ENCODE measurements around the gene MAPKAP1.

The MAPKAP1 gene

DNA sequence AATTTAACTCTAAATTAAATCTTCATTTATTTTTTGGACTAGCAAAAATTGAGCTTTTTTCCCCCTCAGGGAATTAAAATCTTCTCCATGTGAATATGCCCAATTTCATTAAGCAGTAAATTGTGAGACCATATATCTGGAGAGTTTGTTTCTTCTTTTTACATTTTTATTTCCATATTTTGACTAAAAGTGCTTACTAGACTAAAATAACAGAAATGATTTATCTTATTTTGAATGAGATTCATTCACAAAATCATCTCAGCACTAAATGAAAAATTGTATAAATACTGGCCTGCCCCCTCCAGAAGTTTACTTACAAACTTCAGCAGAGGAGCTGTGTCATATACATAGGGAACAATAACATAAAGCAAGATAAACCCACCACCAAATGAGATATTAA lies 26.6 kb downstream of the MAPKAP1 start:
- DNase-seq (ENCODE audit: low read depth, low spot score): no peak
- no peak overlapping the region for H3K27ac ChIP-seq

DNA sequence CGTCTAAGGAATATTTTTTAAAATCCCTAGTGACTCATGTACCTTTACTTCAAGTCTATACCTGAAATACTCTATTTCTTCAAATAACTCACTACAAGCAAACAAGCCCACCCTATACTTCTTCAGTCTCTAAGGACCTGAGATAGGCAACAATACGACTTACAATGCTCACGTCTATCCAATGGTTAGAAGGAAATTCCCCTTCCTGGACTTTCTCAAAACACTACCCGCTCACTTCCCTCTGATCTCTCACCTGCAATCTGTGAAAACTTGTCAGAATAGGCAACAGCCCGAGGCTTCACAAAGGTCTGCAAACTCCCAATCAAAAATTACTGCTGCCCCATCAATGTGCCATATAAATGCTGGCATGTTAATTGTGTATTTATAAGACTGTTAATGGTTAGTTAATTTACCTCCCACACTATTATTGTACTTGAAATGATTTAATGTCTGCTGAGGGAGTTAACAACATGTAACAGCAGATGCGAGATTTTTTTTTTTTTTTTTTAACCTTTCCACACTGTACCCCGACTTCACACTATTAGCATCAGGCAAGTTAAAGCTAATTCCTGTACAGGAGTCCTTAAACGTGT lies 27.3 kb downstream of the MAPKAP1 start:
- peak overlapping the region; percentile 18 for H3K27ac ChIP-seq
- no peak for DNase-seq (ENCODE audit: low read depth, low spot score)

DNA sequence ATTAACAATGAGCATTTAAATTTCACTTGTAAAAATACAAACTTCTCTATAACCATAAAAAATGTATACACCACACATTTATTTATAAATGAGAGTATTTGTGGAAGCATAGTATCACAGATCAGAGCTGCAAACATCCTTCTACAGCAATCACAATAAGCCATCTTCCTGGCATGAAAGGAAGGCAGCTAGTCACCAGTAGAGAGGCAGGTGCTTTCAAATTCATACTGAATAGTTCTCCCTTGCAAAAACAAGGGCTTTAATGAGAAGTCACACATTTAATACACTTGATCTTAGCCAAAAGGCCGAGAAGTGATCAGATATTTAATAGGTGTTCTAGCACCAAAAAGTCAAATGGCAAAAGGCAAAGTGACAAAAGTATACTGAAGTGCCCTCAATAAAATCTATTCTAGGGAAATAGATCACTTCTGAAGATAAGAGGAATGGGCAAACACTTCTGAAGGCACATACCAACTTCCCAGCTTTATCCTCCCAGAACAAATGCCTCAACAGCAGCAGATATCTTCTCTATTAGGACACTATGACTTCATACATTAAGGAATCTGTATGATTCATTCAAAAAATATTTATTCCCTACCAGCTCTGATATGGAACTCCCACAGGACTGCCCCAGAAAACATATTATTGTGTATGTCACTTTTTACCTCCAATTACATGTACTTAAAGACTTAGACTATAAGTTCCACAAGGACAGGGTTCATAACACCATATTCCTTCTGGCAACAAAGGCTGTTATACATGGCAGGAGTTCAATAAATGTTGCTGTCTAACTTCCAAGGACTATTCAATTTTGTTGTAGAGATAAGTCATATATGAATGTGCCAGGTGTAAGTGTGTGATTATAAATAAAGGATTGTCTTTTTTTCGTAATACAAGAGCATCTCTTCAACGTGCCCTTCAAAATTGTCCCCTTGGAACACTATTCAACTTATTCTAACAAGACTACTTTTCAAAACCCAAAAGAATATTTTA lies 31.7 kb downstream of the MAPKAP1 start:
- no peak for DNase-seq (ENCODE audit: low read depth, low spot score)
- H3K27ac ChIP-seq: peak overlapping the region; percentile 64

DNA sequence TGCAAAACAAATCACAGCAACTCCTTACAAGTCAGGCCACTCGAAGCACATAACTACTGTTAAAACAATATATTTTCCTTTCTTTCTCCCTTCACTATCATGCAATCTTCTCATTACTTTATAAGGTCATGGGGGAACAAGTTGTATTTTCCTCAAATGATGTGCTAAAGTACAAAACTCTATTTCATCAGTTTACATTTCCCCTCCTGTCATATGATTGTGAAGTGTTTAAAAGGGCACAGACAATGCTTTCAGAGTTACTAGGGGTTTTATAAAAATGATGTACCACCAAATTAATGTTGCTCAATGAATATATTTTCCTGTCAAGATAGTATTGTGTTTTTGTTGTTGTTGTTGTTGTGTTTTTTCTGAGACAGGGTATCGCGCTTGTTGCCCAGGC lies 34.1 kb downstream of the MAPKAP1 start:
- DNase-seq (ENCODE audit: low read depth, low spot score): no peak
- no peak overlapping the region for H3K27ac ChIP-seq

DNA sequence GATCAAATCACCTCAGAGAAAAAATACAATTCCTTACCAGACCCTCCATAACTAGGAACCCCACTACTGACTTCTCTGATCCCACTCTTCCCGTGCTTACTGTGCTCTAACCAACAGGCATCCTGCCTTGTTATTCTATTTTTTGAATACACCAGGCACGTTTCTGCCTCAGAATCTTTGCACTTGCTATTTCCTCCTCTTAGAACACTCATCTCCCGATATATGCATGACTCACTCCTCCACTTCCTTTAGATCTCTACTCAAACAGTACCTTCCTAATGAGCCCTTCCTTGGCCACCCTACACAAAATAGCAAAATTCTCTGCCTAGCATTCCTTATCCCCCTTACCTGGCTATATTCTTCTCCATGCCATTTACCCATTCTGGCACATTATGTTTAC lies 43.9 kb downstream of the MAPKAP1 start:
- no peak for DNase-seq (ENCODE audit: low read depth, low spot score)
- H3K27ac ChIP-seq: peak overlapping the region; percentile 64

DNA sequence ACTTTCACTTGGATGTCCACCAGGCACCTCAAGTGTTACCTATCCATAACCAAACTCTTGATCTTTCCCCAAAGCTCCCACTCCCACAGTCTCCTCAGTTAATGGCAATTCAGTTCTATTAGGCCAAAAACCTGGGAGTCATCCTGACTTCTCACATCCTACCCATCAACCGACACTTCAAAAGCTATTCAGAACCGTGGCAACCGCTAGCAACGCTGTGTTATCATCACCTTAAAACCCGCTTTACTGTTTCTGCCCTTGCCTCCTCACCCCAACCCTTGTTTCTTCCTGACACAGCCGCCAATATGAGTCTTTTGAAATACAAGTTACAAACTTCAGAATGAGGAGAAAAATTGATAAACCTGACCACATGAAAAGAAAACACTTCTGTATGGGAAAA lies 46.5 kb downstream of the MAPKAP1 start:
- no peak for DNase-seq (ENCODE audit: low read depth, low spot score)
- no peak overlapping the region for H3K27ac ChIP-seq

DNA sequence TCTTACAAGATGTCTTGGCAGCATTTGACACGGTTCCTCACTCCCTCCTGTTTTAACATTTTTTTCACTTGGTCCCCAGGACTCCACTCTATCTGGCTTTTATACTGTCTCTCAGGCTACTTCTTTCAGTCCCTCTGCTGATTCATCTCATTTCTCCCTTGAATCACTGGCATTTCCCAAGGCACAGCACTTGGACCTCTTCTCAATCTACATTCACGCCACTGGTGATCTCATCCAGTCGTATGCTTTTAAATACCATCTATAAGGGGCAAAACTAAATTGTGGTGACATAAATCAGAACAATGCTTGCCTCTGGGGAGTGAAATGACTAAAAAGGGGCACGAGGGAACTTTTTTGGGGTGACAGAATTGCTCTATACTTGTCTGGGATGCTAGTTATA lies 47.1 kb downstream of the MAPKAP1 start:
- no peak for DNase-seq (ENCODE audit: low read depth, low spot score)
- peak overlapping the region; percentile 20 for H3K27ac ChIP-seq

DNA sequence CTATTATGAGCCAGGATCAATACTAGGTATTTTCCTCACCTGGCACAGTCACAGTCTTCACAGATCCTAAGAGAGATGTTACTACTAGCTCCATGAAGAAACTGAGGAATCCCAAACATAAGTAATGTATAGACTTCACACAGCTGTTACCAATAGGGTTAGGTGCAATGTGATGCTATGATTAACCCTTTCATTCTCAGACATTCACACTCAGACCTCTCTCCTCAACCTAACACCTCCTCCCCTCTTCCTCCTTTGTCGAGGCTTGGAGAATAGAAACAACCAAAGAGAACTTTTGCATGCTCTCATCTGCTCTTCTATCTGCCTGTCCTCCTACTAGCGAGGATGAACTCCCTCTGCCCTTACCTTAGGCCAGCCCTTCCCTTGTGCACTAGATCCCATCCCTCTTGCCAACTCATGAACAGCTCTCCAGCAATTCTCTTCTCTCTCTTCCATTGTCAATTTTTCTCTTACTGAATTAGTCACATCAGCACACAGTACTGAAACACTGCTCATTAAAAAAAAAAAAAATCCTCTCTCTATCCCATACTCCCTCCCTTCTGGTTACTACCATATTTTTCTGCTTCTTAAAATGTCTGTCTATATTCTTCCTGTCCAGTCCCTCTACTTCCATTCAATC lies 47.7 kb downstream of the MAPKAP1 start:
- H3K27ac ChIP-seq: peak overlapping the region; percentile 20
- no peak for DNase-seq (ENCODE audit: low read depth, low spot score)

DNA sequence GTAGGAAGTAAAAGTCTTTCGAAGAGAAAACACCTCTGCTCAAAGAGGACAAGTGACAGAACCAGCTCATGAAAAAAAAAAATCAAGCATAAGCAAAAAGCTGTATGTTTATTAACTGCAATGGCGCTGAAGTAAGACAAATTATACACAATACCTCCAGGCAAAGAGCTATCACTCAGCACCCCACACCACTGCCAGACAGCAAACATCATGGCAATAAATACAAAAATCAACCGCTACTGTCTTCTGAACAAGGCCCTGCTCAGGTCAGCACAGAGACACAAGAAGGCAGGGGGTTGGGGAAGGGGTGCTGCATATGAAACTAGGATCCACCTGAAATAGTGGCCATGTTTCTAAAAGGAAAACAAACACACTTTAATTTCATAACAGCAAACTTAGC lies 50.4 kb downstream of the MAPKAP1 start:
- DNase-seq (ENCODE audit: low read depth, low spot score): no peak
- no peak overlapping the region for H3K27ac ChIP-seq

DNA sequence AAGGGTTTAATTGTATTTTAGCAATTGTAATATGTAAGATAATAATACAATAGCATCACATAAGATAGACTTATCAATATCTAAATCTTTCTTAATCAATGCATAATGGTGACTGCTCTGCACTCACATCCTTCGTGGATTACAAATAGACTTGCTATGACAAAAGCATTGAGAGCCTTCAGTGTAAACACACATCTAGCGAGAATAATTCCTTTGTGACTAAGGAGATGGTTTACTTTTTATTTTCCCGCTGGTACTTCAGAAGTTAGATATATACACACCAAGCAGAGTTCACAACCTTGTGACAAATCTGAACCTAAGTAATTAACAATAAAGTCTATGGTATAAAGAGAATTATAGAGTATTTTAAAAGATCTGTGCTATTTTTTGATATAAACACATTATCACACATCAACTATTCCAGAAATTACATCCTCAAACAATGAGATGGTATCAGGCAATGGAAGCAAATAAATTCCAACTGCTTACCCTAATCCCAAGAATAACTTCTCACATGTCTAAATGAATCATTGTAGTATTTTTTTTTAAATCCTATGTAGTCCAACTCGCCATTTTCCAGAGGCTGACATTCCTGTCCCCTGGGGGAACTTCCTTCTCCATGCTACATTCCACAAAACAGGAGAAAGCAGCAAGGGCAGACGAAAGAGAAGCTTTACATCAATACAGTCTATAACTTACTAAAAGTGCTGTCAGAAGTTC lies 51.2 kb downstream of the MAPKAP1 start:
- no peak overlapping the region for H3K27ac ChIP-seq
- no peak for DNase-seq (ENCODE audit: low read depth, low spot score)

DNA sequence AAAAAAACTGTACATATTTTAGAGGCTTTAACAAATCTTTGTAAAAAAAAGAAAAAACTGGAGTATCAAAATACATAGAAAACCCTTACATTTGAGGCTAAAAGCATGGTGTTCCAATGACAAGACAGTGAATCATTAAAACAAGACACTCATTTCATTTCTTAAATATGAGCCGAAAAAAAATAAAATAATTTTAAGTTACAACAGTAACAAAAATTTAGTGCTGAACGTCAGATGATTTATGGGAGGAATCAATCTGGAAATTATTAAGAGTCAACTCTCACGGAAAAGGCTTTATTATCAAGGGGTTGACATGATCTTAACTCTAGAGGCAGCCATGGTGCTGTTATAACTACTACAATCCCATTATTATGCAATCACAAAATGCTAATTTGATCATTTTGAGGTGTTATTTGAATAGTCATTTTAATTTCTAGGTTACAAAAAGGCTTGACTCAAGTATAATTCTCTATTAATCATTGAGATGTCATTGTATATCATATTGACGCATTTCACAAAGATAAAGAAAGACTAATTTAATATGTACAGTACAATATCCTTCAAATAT lies 51.9 kb downstream of the MAPKAP1 start:
- H3K27ac ChIP-seq: no peak overlapping the region
- DNase-seq (ENCODE audit: low read depth, low spot score): no peak

DNA sequence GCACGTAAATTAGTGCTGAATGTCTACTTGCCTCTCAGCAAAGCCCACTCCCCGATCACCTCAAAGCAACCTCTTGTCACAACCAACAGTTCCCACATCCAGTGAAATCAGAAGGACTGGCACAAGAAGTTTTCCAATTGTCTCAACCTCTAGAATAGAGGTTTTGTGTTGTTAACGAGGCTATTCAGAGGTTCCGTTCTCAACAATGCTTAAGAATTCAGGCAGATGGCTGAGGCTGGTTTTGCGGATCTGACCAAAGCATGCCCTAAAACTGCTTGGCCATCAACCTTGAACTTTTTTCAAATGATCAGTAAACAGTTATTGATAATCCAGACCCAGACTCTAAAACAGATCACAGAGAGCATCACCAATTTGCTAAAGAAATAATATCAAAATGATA lies 52.9 kb downstream of the MAPKAP1 start:
- DNase-seq (ENCODE audit: low read depth, low spot score): no peak

DNA sequence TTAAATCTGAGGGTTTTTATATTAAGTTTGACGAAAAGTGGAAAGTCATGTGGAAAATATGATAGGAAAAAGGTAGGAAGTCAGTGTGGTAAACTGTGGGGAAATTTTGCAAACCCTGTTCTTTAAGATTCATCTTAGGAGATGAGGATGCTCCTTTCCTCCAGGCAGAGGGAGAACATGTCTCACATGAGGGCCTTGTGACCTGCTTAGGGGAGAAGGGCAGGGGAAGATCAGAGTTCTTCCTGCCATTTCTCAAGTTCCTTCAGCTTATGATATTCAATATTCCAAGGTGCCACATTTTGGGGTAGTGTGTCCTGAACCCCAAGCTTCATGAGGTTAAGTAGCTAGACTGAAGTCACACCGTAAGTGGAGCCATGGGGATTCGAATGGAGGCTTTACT lies 53.7 kb downstream of the MAPKAP1 start:
- no peak for DNase-seq (ENCODE audit: low read depth, low spot score)
- no peak overlapping the region for H3K27ac ChIP-seq

More for the DNA sequence above, 52.9 kb downstream of the MAPKAP1 start:
- H3K27ac ChIP-seq: no peak overlapping the region

DNA sequence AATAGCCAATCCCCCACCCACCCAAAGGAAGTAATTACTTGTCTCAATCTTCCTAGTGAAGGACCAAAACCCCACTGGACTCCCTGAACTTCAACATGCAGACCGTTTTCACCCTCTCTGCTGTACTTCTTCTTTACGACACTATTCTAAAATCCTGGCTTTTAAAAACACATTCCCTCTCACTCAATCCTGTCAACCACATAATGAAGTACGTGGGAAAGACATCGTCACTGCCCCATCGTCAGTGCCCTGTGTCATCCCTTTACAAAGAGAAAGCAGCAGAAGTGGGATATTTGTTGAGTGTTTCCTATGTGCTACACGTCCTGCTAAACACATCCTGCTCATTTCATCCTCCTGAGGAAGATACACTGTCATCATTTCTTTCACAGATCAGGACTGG lies 54.2 kb downstream of the MAPKAP1 start:
- DNase-seq (ENCODE audit: low read depth, low spot score): no peak
- H3K27ac ChIP-seq: no peak overlapping the region

DNA sequence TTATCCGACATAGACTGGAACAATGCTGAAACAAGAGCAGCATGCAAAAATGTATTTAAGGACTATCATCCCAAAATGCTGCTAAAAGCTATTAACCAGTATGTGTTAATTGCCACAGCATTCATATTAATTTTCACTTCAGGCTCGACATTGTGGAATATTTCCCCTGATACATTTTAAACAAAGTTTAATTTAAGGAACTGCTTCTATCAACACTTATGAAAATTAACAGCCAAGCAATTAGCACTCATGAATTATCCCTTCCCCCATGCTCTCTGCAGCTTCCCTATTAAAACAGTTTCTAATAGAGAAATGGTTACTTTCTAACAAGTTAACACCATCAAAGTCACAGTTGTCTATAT lies 54.8 kb downstream of the MAPKAP1 start:
- DNase-seq (ENCODE audit: low read depth, low spot score): no peak
- H3K27ac ChIP-seq: no peak overlapping the region

DNA sequence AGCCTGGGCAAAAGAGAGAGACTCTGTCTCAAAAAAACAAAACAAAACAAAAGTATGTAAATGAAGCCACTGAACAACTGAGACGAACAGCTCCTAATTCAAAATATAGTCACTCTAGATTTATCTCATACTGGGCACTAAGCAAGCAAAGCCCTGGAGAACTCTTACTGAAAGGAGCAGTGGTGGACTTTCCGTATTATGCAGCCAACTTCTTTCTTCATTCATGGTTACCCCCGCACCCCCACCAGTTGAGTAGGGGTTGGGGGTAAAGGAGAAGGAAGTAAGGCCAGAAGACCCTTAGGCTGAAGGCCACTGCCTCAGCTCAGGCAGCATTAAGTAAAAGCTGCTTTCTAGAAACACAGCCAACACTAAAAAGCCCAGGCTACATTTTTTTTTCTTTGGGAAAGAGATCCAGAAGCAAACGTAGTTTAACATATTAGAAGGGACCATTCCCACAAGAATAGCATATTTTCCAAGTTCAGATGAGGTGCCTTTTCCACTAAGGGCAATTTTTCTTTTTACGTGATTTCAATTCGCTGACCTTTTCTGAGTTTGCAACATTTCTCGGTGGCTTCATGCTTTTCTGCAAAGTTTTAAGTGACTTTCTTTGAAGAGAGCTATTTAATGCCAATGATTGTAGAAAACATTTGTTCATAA lies 55.3 kb downstream of the MAPKAP1 start:
- peak overlapping the region; percentile 99 for H3K27ac ChIP-seq

DNA sequence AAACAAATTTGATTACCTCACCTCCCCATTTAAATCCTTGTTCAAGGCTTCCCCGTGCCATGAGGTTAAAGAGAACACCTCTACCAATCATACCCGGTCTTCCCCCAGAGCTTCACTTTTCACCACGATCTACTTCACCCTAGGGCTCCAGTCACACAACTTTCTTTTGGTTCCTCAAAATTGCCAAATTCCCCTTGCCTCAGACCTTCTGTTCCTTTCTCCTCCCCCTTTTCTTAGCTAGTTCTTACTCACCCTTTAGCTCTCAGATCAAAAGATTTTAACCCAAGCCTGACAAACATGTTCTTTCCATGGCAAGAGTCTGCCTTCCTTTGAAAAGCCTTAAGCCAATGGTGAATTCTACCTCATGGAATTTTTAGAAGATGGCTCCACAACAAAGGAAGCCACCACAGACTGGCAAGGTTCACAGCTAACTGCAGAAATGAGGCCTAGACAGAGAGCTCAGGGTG lies 56.7 kb downstream of the MAPKAP1 start:
- H3K27ac ChIP-seq: peak overlapping the region; percentile 99
- DNase-seq (ENCODE audit: low read depth, low spot score): peak; percentile 45

More for the DNA sequence above, 55.3 kb downstream of the MAPKAP1 start:
- no peak for DNase-seq (ENCODE audit: low read depth, low spot score)

DNA sequence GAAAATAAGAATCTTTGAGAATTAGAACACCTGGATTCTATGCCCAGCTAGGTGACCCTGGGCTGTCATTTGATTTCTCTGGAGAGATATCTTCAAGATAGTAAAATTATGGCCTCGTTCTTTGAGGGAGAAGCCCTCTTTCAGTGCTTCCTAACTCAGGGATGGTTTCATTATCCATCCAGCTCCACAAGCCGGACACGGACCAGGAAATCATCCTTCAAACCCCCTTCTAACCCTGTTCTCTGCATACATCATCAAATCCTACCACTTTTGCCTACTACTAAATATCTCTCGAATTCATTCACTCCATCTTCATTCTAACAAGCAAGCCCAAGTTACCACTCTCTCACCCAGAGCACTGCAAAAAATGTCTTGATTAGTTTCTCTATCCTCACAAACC lies 57.2 kb downstream of the MAPKAP1 start:
- DNase-seq (ENCODE audit: low read depth, low spot score): no peak
- peak overlapping the region; percentile 99 for H3K27ac ChIP-seq

DNA sequence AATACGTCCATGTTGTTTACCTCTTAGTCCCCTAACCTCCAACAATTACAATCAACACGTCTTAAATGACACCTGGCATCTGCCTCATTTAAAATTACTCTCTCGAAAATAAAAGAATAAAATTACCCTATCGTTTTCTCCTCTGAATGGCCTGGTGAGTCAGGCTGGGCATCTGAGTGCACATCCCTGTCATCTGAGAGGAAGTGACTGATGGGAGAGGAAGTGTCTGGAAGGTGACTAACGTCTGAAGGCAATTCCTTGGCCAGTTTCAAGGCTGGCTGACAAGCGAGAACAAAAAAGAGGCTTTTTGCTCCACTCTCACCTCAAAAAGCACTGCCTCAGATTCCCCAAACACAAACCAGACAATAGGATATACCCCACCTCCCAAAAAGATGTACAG lies 57.7 kb downstream of the MAPKAP1 start:
- H3K27ac ChIP-seq: peak overlapping the region; percentile 99
- DNase-seq (ENCODE audit: low read depth, low spot score): peak; percentile 69

DNA sequence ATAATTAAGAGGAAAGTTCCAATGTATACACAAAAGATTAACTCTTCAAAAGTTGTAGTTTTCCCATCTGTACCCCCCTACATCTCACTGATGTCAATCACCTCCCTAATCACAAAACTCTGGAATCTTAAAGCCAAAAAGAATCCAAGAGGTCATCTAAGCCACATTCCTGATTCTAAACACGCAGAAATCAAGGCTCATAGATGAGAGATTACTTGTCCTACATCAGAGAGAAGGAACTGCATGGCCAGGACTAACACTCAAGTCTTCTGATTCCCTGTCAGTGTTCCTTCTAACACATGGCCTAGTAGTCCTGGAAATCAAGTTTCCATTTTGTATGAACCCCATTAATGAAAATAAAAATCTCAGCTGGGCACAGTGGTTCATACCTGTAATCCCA lies 58.7 kb downstream of the MAPKAP1 start:
- DNase-seq (ENCODE audit: low read depth, low spot score): no peak
- peak overlapping the region; percentile 99 for H3K27ac ChIP-seq
